Dermis blood vessel endothelial cell (primary cell): Measurements from ENCODE around the gene KCTD17. TPM values are rescaled to one million over a fixed set of nuclear protein-coding genes. Genes with fewer than 3 reads are reported as not detected.
"Not testable (repeated sequence)": the region's sequence is repeated elsewhere in the genome, so short reads cannot be mapped to it uniquely, and the experiment has no call there.

Experiments
- DNase-seq: peaks from one replicate; pipeline ENCODE4 v3.0.0; 2010
- total RNA-seq: library from RNA; depleted of rRNA; stranded (reverse); fragments of >200 nt; gene quantifications from 2 replicates; pipeline ENCODE4 v1.2.3, GENCODE V29; 2014

Gene KCTD17
- total RNA-seq, 1 donor from 2014 or later, result 58.2 TPM

- DNase-seq, result no peak
These were observed 10.3 kb downstream of the KCTD17 start for GRCh38 chr22:37061611-37062375.

DNA sequence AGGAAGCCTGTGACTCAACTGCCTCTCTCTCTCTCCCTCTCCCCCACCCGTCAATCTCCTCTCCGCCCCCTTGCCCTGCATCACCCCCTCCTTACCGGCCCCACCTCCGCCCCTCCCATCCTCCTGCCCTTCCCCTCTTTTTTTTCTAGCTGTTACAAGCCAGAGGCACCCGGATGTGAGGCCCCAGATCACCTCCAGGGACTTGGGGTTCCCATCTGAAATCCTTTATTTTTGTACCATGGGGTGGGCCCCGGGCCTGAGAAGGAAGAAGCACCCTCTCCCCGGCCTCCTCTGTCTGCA is 10.8 kb downstream of the KCTD17 start:
- no peak for DNase-seq

GRCh38 chr22:37062702-37063381 is 11.3 kb downstream of the KCTD17 start:
- DNase-seq, result no peak

DNA sequence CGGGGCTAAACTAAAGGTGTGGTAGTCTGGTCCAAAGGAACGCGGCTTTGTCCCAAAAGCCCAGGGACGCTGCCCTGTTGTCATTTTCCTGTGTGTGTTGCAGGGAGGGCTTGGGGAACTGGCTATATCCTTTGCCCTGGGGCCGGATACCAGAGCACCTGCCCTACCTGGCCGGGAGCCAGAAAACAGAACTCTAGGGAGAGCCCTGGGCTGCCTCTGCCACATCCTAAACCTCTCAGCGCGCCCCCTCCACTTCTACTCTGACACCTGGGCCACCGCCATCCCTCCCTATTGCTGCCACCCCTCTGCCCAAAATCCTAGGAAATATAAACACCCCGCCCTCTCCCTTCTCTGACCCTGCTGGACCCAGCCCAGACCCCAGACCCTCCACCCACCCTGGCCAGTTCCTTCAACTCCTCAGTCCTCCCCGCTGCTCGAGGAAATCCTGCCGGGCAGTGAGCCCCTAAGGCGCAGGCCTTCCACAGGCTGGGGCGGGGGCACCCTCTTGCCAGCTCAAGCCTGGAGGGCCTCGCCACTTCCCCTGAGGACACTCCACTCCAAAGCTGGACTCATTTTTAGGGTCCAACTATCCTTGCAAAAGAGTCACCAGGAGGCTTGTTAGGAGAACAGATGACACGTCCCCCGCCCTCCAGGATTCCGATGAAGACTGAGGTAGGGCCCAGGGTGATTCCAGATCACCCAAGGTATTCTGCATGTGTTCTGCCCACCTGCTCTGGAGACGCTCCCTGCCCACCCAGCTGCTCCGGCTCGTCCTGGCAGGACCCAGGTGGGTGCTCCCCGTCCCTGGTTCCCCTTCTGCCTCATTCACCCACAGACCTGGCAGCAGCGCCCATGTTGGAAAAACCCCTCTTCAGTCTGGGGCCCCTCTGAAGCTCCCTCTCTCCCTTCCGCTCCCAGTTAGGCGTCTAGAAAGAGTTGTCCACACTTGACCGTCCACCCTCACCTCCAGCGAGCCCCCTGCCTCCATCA is 12.2 kb downstream of the KCTD17 start:
- no peak for DNase-seq

- DNase-seq, result no peak
These were observed 13.0 kb downstream of the KCTD17 start for GRCh38 chr22:37064553-37064952.

GRCh38 chr22:37065180-37065579 is 13.6 kb downstream of the KCTD17 start:
- no peak for DNase-seq

DNA sequence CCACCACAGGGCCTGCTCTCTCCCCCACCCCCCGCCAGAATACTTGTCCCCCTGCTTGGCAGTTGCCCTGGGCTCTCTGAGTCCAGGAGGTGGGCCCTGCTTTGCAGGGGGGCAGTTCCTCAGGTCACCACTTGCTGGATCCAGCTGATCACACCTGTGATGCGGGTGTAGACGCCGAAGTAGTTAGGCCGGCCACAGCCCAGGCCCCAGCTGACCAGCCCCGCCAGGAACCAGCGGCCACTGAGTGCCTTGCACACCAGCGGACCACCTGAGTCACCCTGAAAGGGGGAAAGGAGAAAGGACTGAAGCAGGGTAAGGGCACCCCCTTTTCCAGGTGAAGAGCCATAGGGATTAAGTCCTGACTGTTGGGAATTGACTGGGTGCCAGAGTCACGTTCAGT is 14.4 kb downstream of the KCTD17 start:
- no peak for DNase-seq

GRCh38 chr22:37067428-37067827 is 15.9 kb downstream of the KCTD17 start:
- DNase-seq, result no peak

- no peak for DNase-seq
These were observed 17.3 kb downstream of the KCTD17 start for GRCh38 chr22:37068859-37069258.

GRCh38 chr22:37069319-37069718 is 17.8 kb downstream of the KCTD17 start:
- DNase-seq, result no peak

DNA sequence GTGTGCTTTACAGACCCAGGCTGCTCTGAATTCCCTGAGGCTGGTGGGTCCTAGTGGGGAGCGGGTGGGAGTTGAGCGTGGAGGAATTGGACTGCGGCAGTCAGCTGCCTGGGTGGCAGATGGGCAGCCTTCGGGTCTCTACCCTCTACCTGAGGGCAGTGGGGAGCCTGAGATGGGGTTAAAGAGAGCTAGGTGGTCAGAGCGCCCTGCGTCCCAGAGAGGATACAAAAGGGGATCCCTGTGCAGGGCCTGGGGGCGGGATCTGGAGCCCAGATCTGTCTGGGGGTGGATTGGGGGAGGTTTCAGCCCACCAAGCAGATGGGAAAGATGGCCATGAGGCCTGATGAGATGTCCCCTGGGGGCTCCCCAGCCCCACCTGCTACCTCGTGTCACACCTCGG is 18.2 kb downstream of the KCTD17 start:
- DNase-seq, result no peak

- no peak for DNase-seq
These were observed 18.8 kb downstream of the KCTD17 start for GRCh38 chr22:37070334-37070733.

DNA sequence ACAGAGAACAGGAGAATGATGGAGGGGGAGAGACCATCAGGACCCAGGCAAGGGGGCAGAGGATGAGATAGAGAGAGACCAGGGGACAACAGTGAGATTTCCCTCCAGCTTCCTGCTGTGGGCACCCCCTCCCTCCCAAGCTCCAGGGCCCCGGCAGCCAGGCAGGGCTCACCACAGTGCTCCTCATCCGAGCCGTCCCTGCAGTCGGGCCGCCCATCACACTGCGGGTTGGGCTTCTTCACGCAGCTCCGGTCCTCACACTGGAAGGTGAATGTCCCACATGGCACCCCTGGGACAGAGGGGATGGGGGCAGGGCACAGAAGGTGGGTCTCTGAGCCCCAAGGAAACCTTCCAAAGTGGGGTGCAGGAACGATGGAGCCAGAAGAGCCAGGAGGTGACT is 19.2 kb downstream of the KCTD17 start:
- no peak for DNase-seq

DNA sequence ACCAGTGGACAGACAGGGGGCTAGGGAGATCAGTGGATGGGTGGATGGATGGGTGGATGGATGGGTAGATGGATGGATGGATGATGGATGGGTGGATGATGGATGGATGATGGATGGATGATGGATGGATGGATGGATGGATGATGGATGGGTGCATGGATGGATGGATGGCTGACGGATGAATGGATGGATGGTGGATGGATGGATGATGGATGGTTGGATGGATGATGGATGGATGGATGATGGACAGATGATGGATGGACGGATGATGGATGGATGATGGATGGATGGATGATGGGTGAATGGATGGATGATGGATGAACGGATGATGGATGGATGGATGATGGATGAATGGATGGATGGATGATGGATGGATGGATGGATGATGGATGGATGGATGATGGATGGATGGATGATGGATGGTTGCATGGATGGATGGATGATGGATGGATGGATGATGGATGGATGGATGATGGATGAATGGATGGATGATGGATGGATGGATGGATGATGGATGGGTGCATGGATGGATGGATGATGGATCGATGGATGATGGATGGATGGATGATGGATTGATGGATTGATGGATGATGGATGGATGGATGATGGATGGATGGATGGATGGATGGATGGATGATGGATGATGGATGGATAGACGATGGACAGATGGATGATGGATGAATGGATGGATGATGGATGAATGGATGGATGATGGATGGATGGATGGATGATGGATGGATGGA is 20.5 kb downstream of the KCTD17 start:
- DNase-seq, result not testable (repeated sequence)

GRCh38 chr22:37072673-37073072 is 21.1 kb downstream of the KCTD17 start:
- no peak for DNase-seq

GRCh38 chr22:37074537-37074936 is 23.0 kb downstream of the KCTD17 start:
- no peak for DNase-seq

DNA sequence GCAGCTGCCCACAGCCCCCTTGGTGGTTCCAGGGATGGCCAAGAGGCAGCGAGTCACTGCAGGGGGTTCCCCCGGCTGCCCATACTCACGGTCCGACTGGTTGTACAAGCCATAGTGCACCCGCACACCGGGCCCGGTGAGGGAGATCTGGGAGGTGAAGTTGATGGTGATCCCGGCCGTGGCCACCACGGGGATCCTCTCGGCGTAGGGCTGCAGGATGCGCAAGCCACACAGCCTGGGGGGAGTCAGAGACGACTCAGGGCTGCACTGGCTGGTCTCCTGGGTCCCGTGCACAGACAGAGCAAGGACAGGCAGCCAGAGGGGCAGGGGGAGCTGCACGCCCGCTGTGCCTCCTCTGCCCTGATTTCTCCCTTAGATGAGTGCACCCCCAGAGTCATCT is 23.5 kb downstream of the KCTD17 start:
- no peak for DNase-seq

DNA sequence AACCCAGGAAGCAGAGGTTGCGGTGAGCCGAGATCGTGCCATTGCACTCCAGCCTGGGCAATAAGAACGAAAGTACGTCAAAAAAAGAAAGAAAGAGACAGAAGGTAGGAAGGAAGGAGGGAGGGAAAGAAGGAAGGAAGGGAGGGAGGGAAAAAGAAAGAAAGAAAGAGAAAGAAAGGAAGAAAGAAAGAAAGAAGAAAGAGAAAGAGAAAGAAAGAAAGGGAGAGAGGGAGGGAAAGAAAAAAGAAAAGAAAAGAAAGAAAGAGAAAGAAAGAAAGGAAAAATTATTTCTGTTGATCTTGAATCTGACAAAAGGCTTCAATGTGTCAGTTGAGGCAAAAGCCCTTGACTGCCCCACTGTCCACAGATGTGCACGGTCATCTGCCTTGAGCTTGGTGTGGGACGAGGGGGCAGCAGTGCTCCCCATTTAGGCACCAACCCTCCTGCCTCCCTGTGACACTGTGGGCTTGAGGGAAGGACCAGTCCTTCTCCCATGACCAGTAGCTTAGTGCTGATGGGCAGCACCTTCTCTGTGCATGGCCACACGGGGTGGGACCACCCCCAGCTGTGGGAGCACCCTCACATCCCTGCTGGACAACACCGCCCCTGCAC is 24.4 kb downstream of the KCTD17 start:
- DNase-seq, result no peak

DNA sequence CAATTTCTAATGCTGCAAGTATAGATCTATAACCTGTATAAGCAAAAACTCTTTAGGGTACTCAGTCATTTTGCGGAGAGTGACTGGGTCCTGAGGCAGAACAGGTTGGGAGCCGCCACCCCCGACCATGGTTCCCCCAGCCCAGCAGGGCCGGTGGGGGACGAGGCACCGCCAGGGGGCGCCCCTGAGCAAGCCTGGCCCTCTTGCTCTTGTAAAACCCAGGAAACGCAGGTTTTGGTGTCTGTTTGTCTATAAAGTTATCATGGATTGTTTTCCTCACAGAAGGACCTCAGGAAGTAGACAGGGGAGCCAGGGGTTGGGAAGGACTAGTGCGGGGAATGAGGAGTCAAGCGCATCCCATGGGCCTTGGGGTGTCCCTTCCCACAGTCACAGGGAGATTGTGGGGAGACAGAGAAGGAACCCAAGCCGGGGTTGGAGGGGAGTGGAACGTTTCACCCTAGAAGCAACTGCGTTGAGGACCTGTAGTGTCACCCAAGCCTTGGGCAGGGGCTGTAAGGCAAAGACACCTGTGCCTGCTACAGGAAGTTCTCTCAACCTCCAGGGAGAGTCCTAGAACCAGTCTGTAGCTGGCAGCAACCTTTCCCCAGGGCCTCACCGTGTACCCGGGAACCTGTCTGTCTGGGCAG is 26.4 kb downstream of the KCTD17 start:
- peak; percentile 73 for DNase-seq

GRCh38 chr22:37079158-37079557 is 27.6 kb downstream of the KCTD17 start:
- DNase-seq, result no peak

GRCh38 chr22:37079668-37080171 is 28.2 kb downstream of the KCTD17 start:
- DNase-seq, result peak; percentile 81
